H9 (cell line): ENCODE measurements around the gene TIPARP. TPM values are rescaled to one million over a fixed set of nuclear protein-coding genes. Genes with fewer than 3 reads are reported as not detected.

Experiments used
- DNase-seq: peaks from one replicate; pipeline ENCODE4 v3.0.0-alpha.2; 2017
- H2AFZ ChIP-seq: one replicate; pipeline ENCODE4 v1.6.1; 2013; ENCODE audit warnings: mild to moderate bottlenecking, low read length, control low read depth, moderate library complexity
- H2AK5ac ChIP-seq: 2 replicates; pipeline ENCODE4 v1.6.1; 2013; ENCODE audit warnings: low read length, control low read depth, mixed read lengths; ENCODE audit not compliant: insufficient read length
- H2BK120ac ChIP-seq: one replicate; pipeline ENCODE4 v1.6.1; 2013; ENCODE audit warnings: low read depth, mild to moderate bottlenecking, low read length, control low read depth, inconsistent platforms; ENCODE audit not compliant: poor library complexity, severe bottlenecking
- H2BK12ac ChIP-seq: 2 replicates; pipeline ENCODE4 v1.6.1; 2013; ENCODE audit warnings: low read length, control low read depth, mixed read lengths, low read depth; ENCODE audit not compliant: insufficient read length
- H2BK15ac ChIP-seq: 2 replicates; pipeline ENCODE4 v1.6.1; 2013; ENCODE audit warnings: low read depth, low read length, control low read depth
- H2BK20ac ChIP-seq: one replicate; pipeline ENCODE4 v1.6.1; 2013; ENCODE audit warnings: low read depth, mild to moderate bottlenecking, low read length, control low read depth, inconsistent platforms; ENCODE audit not compliant: poor library complexity, severe bottlenecking
- H2BK5ac ChIP-seq: 2 replicates; pipeline ENCODE4 v1.6.1; 2013; ENCODE audit warnings: low read length, control low read depth, mixed read lengths; ENCODE audit not compliant: insufficient read length
- H3K14ac ChIP-seq: 2 replicates; pipeline ENCODE4 v1.6.1; 2013; ENCODE audit warnings: low read length, control low read depth; ENCODE audit not compliant: insufficient read depth
- H3K18ac ChIP-seq: 2 replicates; pipeline ENCODE4 v1.6.1; 2013; ENCODE audit warnings: low read depth, mild to moderate bottlenecking, mixed read lengths, low read length, control low read depth; ENCODE audit not compliant: insufficient read length
- H3K23ac ChIP-seq: 2 replicates; pipeline ENCODE4 v1.6.1; 2013; ENCODE audit warnings: low read length, control low read depth, mixed read lengths, low read depth; ENCODE audit not compliant: insufficient read length
- H3K23me2 ChIP-seq: 2 replicates; pipeline ENCODE4 v1.6.1; 2013; ENCODE audit warnings: low read depth, mild to moderate bottlenecking, mixed read lengths, low read length, control low read depth; ENCODE audit not compliant: insufficient read length, poor library complexity, severe bottlenecking
- H3K27ac ChIP-seq: 2 replicates; pipeline ENCODE4 v1.5.1; 2013; ENCODE audit warnings: low read length, control low read depth, mixed read lengths, low read depth; ENCODE audit not compliant: insufficient read length
- H3K27me3 ChIP-seq: 2 replicates; pipeline ENCODE4 v1.6.1; 2013; ENCODE audit warnings: low read length, control low read depth, inconsistent platforms; ENCODE audit not compliant: insufficient read depth
- H3K4ac ChIP-seq: 2 replicates; pipeline ENCODE4 v1.6.1; 2013; ENCODE audit warnings: low read depth, mild to moderate bottlenecking, control low read depth, inconsistent platforms, low read length, moderate library complexity
- H3K4me1 ChIP-seq: 2 replicates; pipeline ENCODE4 v1.6.1; 2013; ENCODE audit warnings: low read length, control low read depth, inconsistent platforms; ENCODE audit not compliant: insufficient read depth
- H3K4me2 ChIP-seq: 2 replicates; pipeline ENCODE4 v1.6.1; 2013; ENCODE audit warnings: low read length, control low read depth, mixed read lengths; ENCODE audit not compliant: insufficient read length, insufficient read depth
- H3K56ac ChIP-seq: 2 replicates; pipeline ENCODE4 v1.6.1; 2013; ENCODE audit warnings: low read depth, mild to moderate bottlenecking, mixed read lengths, low read length, control low read depth; ENCODE audit not compliant: insufficient read length
- H3K79me1 ChIP-seq: 2 replicates; pipeline ENCODE4 v1.6.1; 2013; ENCODE audit warnings: low read depth, mild to moderate bottlenecking, moderate library complexity, low read length, control low read depth, inconsistent platforms; ENCODE audit not compliant: insufficient read depth, poor library complexity, severe bottlenecking
- H3K79me2 ChIP-seq: 2 replicates; pipeline ENCODE4 v1.6.1; 2013; ENCODE audit warnings: low read length, control low read depth, inconsistent platforms; ENCODE audit not compliant: insufficient read depth
- H3K9ac ChIP-seq: 2 replicates; pipeline ENCODE4 v1.6.1; 2013; ENCODE audit warnings: low read length, control low read depth, mixed read lengths; ENCODE audit not compliant: insufficient read length; ENCODE audit errors: extremely low read depth
- H3K9me3 ChIP-seq: one replicate; pipeline ENCODE4 v1.6.1; 2013; ENCODE audit warnings: low read depth, low read length, inconsistent platforms; ENCODE audit not compliant: control insufficient read depth
- H3T11ph ChIP-seq: one replicate; pipeline ENCODE4 v1.6.1; 2013; ENCODE audit warnings: mild to moderate bottlenecking, low read length, control low read depth, inconsistent platforms
- H4K20me1 ChIP-seq: one replicate; pipeline ENCODE4 v1.6.1; 2013; ENCODE audit not compliant: control insufficient read depth, insufficient read length, insufficient read depth
- H4K5ac ChIP-seq: 2 replicates; pipeline ENCODE4 v1.6.1; 2013; ENCODE audit warnings: low read depth, mild to moderate bottlenecking, mixed read lengths, low read length, control low read depth; ENCODE audit not compliant: insufficient read length
- H4K8ac ChIP-seq: replicated peaks from 2 replicates; pipeline ENCODE4 v1.6.1; 2013; ENCODE audit warnings: low read length, control low read depth, mixed read lengths, low read depth; ENCODE audit not compliant: insufficient read length
- H4K91ac ChIP-seq: 2 replicates; pipeline ENCODE4 v1.6.1; 2013; ENCODE audit warnings: low read depth, mild to moderate bottlenecking, moderate library complexity, mixed read lengths, low read length, control low read depth; ENCODE audit not compliant: insufficient read length
- H3K27ac Mint-ChIP-seq, 3 experiments: 2 replicates in 2 of 3; 3 replicates in 1 of 3; pipeline ENCODE4 v1.8.0; 2020 to 2021; ENCODE audit warnings: mixed read lengths in 3 of 3, mild to moderate bottlenecking in 1 of 3, moderate library complexity in 1 of 3
- H3K27me3 Mint-ChIP-seq: 2 replicates; pipeline ENCODE4 v1.8.0; 2021; ENCODE audit warnings: low read depth, mild to moderate bottlenecking, moderate library complexity, mixed read lengths
- H3K36me3 Mint-ChIP-seq, 3 experiments: 2 replicates in 2 of 3; 3 replicates in 1 of 3; pipeline ENCODE4 v1.8.0; 2020 to 2021; ENCODE audit warnings: low read depth in 3 of 3, mixed read lengths in 3 of 3; ENCODE audit not compliant: insufficient read depth in 1 of 3
- H3K4me1 Mint-ChIP-seq, 2 experiments: 2 replicates each; pipeline ENCODE4 v1.8.0; 2020; ENCODE audit warnings: mixed read lengths in 2 of 2
- H3K4me3 Mint-ChIP-seq, 2 experiments: 2 replicates in 1 of 2; 3 replicates in 1 of 2; pipeline ENCODE4 v1.8.0; 2020 to 2021; ENCODE audit warnings: mild to moderate bottlenecking in 2 of 2, mixed read lengths in 2 of 2, moderate library complexity in 1 of 2
- H3K9me3 Mint-ChIP-seq, 2 experiments: 2 replicates in 1 of 2; 3 replicates in 1 of 2; pipeline ENCODE4 v1.8.0; 2020; ENCODE audit warnings: mild to moderate bottlenecking in 2 of 2, mixed read lengths in 2 of 2, moderate library complexity in 1 of 2
- WGBS: extraction: QIAGEN DNeasy Blood & Tissue Kit; methylation state at CpG from one replicate; pipeline ENCODE4 v1.1.7; 2013; ENCODE audit warnings: missing lambda C conversion rate, low lambda C conversion rate, mixed read lengths; ENCODE audit not compliant: insufficient read length; ENCODE audit errors: extremely low coverage; 5-methylcytosine and 5-hydroxymethylcytosine counted together
- total RNA-seq: library from RNA; stranded (reverse); gene quantifications from 2 replicates; pipeline ENCODE4 v1.2.1, GENCODE V29; 2021
- TF ChIP-seq, protein P1 (sequence below): fragments of 200-600 bp; sonication (generic); conservative IDR thresholded peaks from 3 replicates; pipeline ENCODE4 v1.8.0; 2021; ENCODE audit warnings: antibody characterized with exemption, mild to moderate bottlenecking

TIPARP gene
- total RNA-seq, 1 experiment from 2014 or later = 5.9 TPM

DNA sequence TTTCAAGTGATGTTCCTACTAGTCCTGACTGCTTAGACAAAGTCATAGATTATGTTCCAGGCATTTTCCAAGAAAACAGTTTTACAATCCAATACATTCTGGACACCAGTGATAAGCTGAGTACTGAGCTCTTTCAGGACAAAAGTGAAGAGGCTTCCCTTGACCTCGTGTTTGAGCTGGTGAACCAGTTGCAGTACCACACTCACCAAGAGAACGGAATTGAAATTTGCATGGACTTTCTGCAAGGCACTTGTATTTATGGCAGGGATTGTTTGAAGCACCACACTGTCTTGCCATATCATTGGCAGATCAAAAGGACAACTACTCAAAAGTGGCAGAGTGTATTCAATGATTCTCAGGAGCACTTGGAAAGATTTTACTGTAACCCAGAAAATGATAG, 3.8 kb downstream of the TIPARP start:
- Histone ChIP-seq H3T11ph (no peak overlapping the region), H3K27ac (no peak overlapping the region), H3K4ac (no peak overlapping the region), H3K9ac (no peak overlapping the region), H4K5ac (no peak overlapping the region), H2AFZ (no peak overlapping the region), H2BK12ac (no peak overlapping the region), H2AK5ac (no peak overlapping the region), H3K56ac (no peak overlapping the region), H2BK5ac (no peak overlapping the region), H2BK15ac (no peak overlapping the region), H2BK20ac (no peak overlapping the region), H3K79me1 (no peaks in the 10 kb centered on the region), H2BK120ac (no peak overlapping the region), H4K8ac (no peak overlapping the region), H3K9me3 (no peaks in the 10 kb centered on the region), H4K91ac (no peak overlapping the region), H3K4me1 (no peaks in the 10 kb centered on the region), H3K27me3 (no peaks in the 10 kb centered on the region; the same call in 1 of the 2 replicates), H3K4me2 (no peak overlapping the region), H3K18ac (no peak overlapping the region), H3K23ac (no peak overlapping the region), H3K79me2 (no peaks in the 10 kb centered on the region; the same call in 1 of the 2 replicates), H4K20me1 (no peaks in the 10 kb centered on the region), H3K14ac (no peak overlapping the region), H3K23me2 (peaks cover 7% of the 10 kb centered on the region)
- peaks cover 10 to 36% (median 20%) of the 10 kb centered on the region in 3 experiments for H3K36me3 Mint-ChIP-seq
- TF ChIP-seq, protein P1, sequence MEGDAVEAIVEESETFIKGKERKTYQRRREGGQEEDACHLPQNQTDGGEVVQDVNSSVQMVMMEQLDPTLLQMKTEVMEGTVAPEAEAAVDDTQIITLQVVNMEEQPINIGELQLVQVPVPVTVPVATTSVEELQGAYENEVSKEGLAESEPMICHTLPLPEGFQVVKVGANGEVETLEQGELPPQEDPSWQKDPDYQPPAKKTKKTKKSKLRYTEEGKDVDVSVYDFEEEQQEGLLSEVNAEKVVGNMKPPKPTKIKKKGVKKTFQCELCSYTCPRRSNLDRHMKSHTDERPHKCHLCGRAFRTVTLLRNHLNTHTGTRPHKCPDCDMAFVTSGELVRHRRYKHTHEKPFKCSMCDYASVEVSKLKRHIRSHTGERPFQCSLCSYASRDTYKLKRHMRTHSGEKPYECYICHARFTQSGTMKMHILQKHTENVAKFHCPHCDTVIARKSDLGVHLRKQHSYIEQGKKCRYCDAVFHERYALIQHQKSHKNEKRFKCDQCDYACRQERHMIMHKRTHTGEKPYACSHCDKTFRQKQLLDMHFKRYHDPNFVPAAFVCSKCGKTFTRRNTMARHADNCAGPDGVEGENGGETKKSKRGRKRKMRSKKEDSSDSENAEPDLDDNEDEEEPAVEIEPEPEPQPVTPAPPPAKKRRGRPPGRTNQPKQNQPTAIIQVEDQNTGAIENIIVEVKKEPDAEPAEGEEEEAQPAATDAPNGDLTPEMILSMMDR = no peak
- H3K27me3 Mint-ChIP-seq = peaks cover under 1% of the 10 kb centered on the region; the same call in 1 of the 2 replicates
- no peak for DNase-seq
- H3K4me1 Mint-ChIP-seq = peaks cover 29 to 50% of the 10 kb centered on the region in 2 experiments
- peak overlapping the region in 1 of 3 experiments; percentile 73; a peak in 2 of 7 replicates for H3K27ac Mint-ChIP-seq
- no peak overlapping the region for H3K4me3 Mint-ChIP-seq
- WGBS = no CpG with 5 or more reads among the region's 2 CpGs
- H3K9me3 Mint-ChIP-seq = no peaks in the 10 kb centered on the region
